Measurements from ENCODE around the gene RPL35. TPM values are rescaled to one million over a fixed set of nuclear protein-coding genes. Genes with fewer than 3 reads are reported as not detected.

The RPL35 gene
- total and polyA plus RNA-seq, 2 of the 8 experiments (the other 6 are each of a cell fraction or from before 2014, with no cell fraction given): 1,831 to 2,448 TPM

GRCh38 chr9:124857533-124858162 is 4.1 kb downstream of the RPL35 start:
- H3K79me1 ChIP-seq (ENCODE audit: low read depth, low read length): peaks cover 10% of the 10 kb centered on the region
- no peak overlapping the region for H3K4me3 ChIP-seq (ENCODE audit: extremely low read depth in 1 of 4, insufficient read depth in 2 of 4, low read depth in 3 of 4, low read length in 4 of 4)
- H3K23ac ChIP-seq (ENCODE audit: insufficient read length): no peak overlapping the region
- H2BK5ac ChIP-seq (ENCODE audit: low read depth, low read length): no peak overlapping the region
- peaks cover 36 to 46% (median 40%) of the 10 kb centered on the region in 4 experiments for H3K36me3 ChIP-seq (ENCODE audit: control insufficient read depth in 2 of 4, insufficient read depth in 4 of 4, low read length in 3 of 4)
- no peaks in the 10 kb centered on the region for H3K27me3 ChIP-seq (replicated peaks in 1 of 4; ENCODE audit: control insufficient read depth in 3 of 4, extremely low read depth in 1 of 4, insufficient read depth in 3 of 4, low read length in 3 of 4)
- POLR2A ChIA-PET (ENCODE audit: partially characterized antibody): interaction anchor here (1.2 to 25.5 kb wide), 9 partner anchors 9 to 517 kb away, joined by 3 to 573 read pairs (median 5); partner anchors contain the start of genes NR6A1 and OLFML2A
- no peak overlapping the region for H2BK120ac ChIP-seq (replicated peaks; ENCODE audit: low read depth, low read length)
- peaks cover 0 to 11% (median 8%) of the 10 kb centered on the region in 4 experiments; a peak in 5 of 7 replicates for H3K4me1 ChIP-seq (replicated peaks in 1 of 4; ENCODE audit: control insufficient read depth in 3 of 4, insufficient read depth in 4 of 4, low read length in 3 of 4)
- H3K4ac ChIP-seq (replicated peaks; ENCODE audit: insufficient read length, low read depth, low read length): no peak overlapping the region
- CTCF ChIA-PET (ENCODE audit: partially characterized antibody): interaction anchor here (0.6 to 42.1 kb wide), 7 partner anchors 9 to 332 kb away, joined by 3 to 1529 read pairs (median 5); partner anchors contain the start of genes NR6A1 and OLFML2A
- H3K14ac ChIP-seq (ENCODE audit: insufficient read length): no peak overlapping the region
- H3K56ac ChIP-seq (replicated peaks; ENCODE audit: insufficient read length, low read depth, low read length): no peak overlapping the region
- H4K20me1 ChIP-seq (replicated peaks in 1 of 2; ENCODE audit: control insufficient read depth in 1 of 2, insufficient read depth in 2 of 2, low read length in 2 of 2): peaks cover 39 to 46% of the 10 kb centered on the region in 2 experiments
- H2BK12ac ChIP-seq (ENCODE audit: low read depth, low read length): no peak overlapping the region
- peak overlapping the region; percentile 18; the same call in 1 of the 2 replicates for H4K8ac ChIP-seq (ENCODE audit: extremely low read depth, insufficient read depth, low read length)
- DNase-seq (ENCODE audit: low read depth in 1 of 2, low spot score in 2 of 2): no peak
- no peak overlapping the region for H2BK15ac ChIP-seq (ENCODE audit: low read length)
- H3K23me2 ChIP-seq (ENCODE audit: low read depth, low read length): peaks cover 7% of the 10 kb centered on the region
- H3K79me2 ChIP-seq (ENCODE audit: control insufficient read depth in 1 of 2, insufficient read depth in 2 of 2, low read length in 2 of 2): peaks cover 16 to 33% of the 10 kb centered on the region in 2 experiments
- no peak overlapping the region for H2AFZ ChIP-seq (ENCODE audit: low read length)
- no peaks in the 10 kb centered on the region for H3K9me3 ChIP-seq (ENCODE audit: insufficient read depth in 2 of 2, low read depth in 1 of 2, low read length in 1 of 2)
- no peak overlapping the region for H3K18ac ChIP-seq (ENCODE audit: extremely low read depth, low read length)
- H2BK20ac ChIP-seq (ENCODE audit: low read length): no peak overlapping the region
- H3K9ac ChIP-seq (replicated peaks in 1 of 4; ENCODE audit: extremely low read depth in 1 of 4, low read depth in 3 of 4, low read length in 3 of 4): no peak overlapping the region
- H4K91ac ChIP-seq (replicated peaks; ENCODE audit: insufficient read length, low read length): no peak overlapping the region
- H3K27ac ChIP-seq (ENCODE audit: low read depth, low read length): no peak overlapping the region
- no peak overlapping the region for H3K4me2 ChIP-seq (ENCODE audit: insufficient read depth in 1 of 2, low read depth in 2 of 2, low read length in 2 of 2)
- H2AK5ac ChIP-seq (ENCODE audit: low read depth, low read length): no peak overlapping the region
- WGBS, 2 experiments (ENCODE audit: extremely low coverage in 1 of 2, insufficient coverage in 1 of 2, insufficient read length in 1 of 2, insufficient replicate concordance in 2 of 2, low coverage in 1 of 2, low lambda C conversion rate in 2 of 2, missing lambda C conversion rate in 1 of 2): 96% methylated on average over 24 of the region's 24 CpGs; no CpG with 5 or more reads in 1 of the 2 experiments
- no peak for FAIRE-seq
- no peak overlapping the region for H4K5ac ChIP-seq (ENCODE audit: insufficient read length, low read depth, low read length)
- no peak for TF ChIP-seq CBX5 (IDR thresholded peaks at IDR 0.05; ENCODE audit: low read depth, low read length)
- no peak for TF ChIP-seq KDM5A (IDR thresholded peaks at IDR 0.05; ENCODE audit: low read length)
- TF ChIP-seq CHD1 (IDR thresholded peaks at IDR 0.05; ENCODE audit: low read depth, low read length): no peak
- TF ChIP-seq CTBP2 (IDR thresholded peaks at IDR 0.05; ENCODE audit: borderline replicate concordance, insufficient read depth, insufficient read length, low read length): no peak
- TF ChIP-seq, protein P1, sequence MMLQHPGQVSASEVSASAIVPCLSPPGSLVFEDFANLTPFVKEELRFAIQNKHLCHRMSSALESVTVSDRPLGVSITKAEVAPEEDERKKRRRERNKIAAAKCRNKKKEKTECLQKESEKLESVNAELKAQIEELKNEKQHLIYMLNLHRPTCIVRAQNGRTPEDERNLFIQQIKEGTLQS (IDR thresholded peaks at IDR 0.05; ENCODE audit: insufficient read depth, low read depth, low read length): no peak
- no peak for TF ChIP-seq HDAC2 (IDR thresholded peaks at IDR 0.05; ENCODE audit: borderline replicate concordance in 1 of 2, low read depth in 2 of 2, low read length in 2 of 2)
- TF ChIP-seq RAD21 (IDR thresholded peaks at IDR 0.05 in 1 of 2, conservative IDR thresholded peaks at IDR 0.05 in 1 of 2; ENCODE audit: low read depth in 2 of 2, low read length in 2 of 2): no peak
- TF ChIP-seq, protein P2, sequence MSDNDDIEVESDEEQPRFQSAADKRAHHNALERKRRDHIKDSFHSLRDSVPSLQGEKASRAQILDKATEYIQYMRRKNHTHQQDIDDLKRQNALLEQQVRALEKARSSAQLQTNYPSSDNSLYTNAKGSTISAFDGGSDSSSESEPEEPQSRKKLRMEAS (IDR thresholded peaks at IDR 0.05): no peak
- peak; percentile 49 for TF ChIP-seq POLR2AphosphoS5 (IDR thresholded peaks at IDR 0.05; ENCODE audit: low read depth, low read length)
- no peak for TF ChIP-seq POU5F1 (IDR thresholded peaks at IDR 0.05; ENCODE audit: low read depth, low read length)
- no peak for TF ChIP-seq CEBPB (IDR thresholded peaks at IDR 0.05; ENCODE audit: low read depth, low read length)
